GM18502 (cell line): ENCODE results near the gene RTP5.
"Not testable (repeated sequence)": the region's sequence is repeated elsewhere in the genome, so short reads cannot be mapped to it uniquely, and the experiment has no call there.

ENCODE experiments used
- ATAC-seq: cut with Tn5 transposase; IDR thresholded peaks from one replicate; pipeline ENCODE4 v1.9.1; 2021; ENCODE audit warnings: mild to moderate bottlenecking; ENCODE audit not compliant: unreplicated experiment, poor library complexity

Gene RTP5

GRCh38 chr2:241868661-241869081 lies 858 bp upstream of the RTP5 start:
- no peak for ATAC-seq

- ATAC-seq = no peak
Measured at GRCh38 chr2:241870081-241870541, 582 bp downstream of the RTP5 start.

GRCh38 chr2:241870611-241871537 lies 1.3 kb downstream of the RTP5 start:
- ATAC-seq = no peak

- ATAC-seq = no peak
Measured at GRCh38 chr2:241871538-241872312, 2.2 kb downstream of the RTP5 start.

GRCh38 chr2:241872313-241872642 lies 2.7 kb downstream of the RTP5 start:
- ATAC-seq = no peak

GRCh38 chr2:241873081-241873802 lies 3.7 kb downstream of the RTP5 start:
- ATAC-seq = no peak

GRCh38 chr2:241873803-241874110 lies 4.2 kb downstream of the RTP5 start:
- ATAC-seq = no peak

GRCh38 chr2:241874277-241874925 lies 4.9 kb downstream of the RTP5 start:
- ATAC-seq = no peak

- ATAC-seq = not testable (repeated sequence)
Measured at GRCh38 chr2:241875754-241876527, 6.4 kb downstream of the RTP5 start.

GRCh38 chr2:241876528-241877196 lies 7.1 kb downstream of the RTP5 start:
- no peak for ATAC-seq

- ATAC-seq = no peak
Measured at GRCh38 chr2:241877197-241877685, 7.7 kb downstream of the RTP5 start.

GRCh38 chr2:241877989-241878970 lies 8.8 kb downstream of the RTP5 start:
- no peak for ATAC-seq

- ATAC-seq = no peak
Measured at GRCh38 chr2:241879326-241879725, 9.8 kb downstream of the RTP5 start.

GRCh38 chr2:241880311-241881073 lies 11.0 kb downstream of the RTP5 start:
- ATAC-seq = no peak

GRCh38 chr2:241882091-241882625 lies 12.6 kb downstream of the RTP5 start:
- ATAC-seq = peak; percentile 73

GRCh38 chr2:241884951-241885290 lies 15.4 kb downstream of the RTP5 start:
- ATAC-seq = no peak
